ENCODE measurements around the gene TMC1.
A peak's percentile ranks its signal among the peaks of the same experiment; 100 is the strongest.

GRCh38 chr9:72557549-72557948 lies 36.1 kb downstream of the TMC1 start:
- TF ChIP-seq POLR2AphosphoS5 (IDR thresholded peaks at IDR 0.05) (peak in 1 of 3 donors; percentile 31), POLR2A (IDR thresholded peaks at IDR 0.05) (no peak)

Data from transverse colon (tissue), 3 donors.